ENCODE results near the gene CAPZA1. TPM values are rescaled to one million over a fixed set of nuclear protein-coding genes. Genes with fewer than 3 reads are reported as not detected.

The CAPZA1 gene
- total and polyA plus RNA-seq, 2 donors = 149 to 249 TPM

GRCh38 chr1:112719706-112720105 lies 100.1 kb downstream of the CAPZA1 start:
- WGBS = 96% methylated on average over 2 of the region's 2 CpGs
- Histone ChIP-seq H3K4me3 (ENCODE audit: low read length in 2 of 2) (no peak overlapping the region), H3K36me3 (ENCODE audit: control insufficient read depth in 2 of 2, insufficient read depth in 2 of 2, low read length in 1 of 2) (no peaks in the 10 kb centered on the region), H3K27ac (ENCODE audit: low read depth in 1 of 2, low read length in 1 of 2) (no peak overlapping the region), H3K4me1 (ENCODE audit: control insufficient read depth in 2 of 2, insufficient read depth in 2 of 2, low read length in 2 of 2) (peaks cover 14 to 33% of the 10 kb centered on the region in 2 donors), H3K27me3 (ENCODE audit: control insufficient read depth in 2 of 2, insufficient read depth in 1 of 2, low read length in 1 of 2) (peaks cover 8 to 59% of the 10 kb centered on the region in 2 donors), H3K9me3 (ENCODE audit: control insufficient read depth in 2 of 2, insufficient read depth in 1 of 2, low read length in 1 of 2) (no peaks in the 10 kb centered on the region)
- no peak for DNase-seq (ENCODE audit: low read depth in 6 of 9, low spot score in 9 of 9)

- DNase-seq (ENCODE audit: low read depth in 6 of 9, low spot score in 9 of 9) = no peak
- H3K27me3 ChIP-seq (ENCODE audit: control insufficient read depth in 2 of 2, insufficient read depth in 1 of 2, low read length in 1 of 2) = peaks cover 4 to 50% of the 10 kb centered on the region in 2 donors
- no peak overlapping the region for H3K4me3 ChIP-seq (ENCODE audit: low read length in 2 of 2)
- peaks cover 10 to 26% of the 10 kb centered on the region in 2 donors for H3K4me1 ChIP-seq (ENCODE audit: control insufficient read depth in 2 of 2, insufficient read depth in 2 of 2, low read length in 2 of 2)
- H3K27ac ChIP-seq (ENCODE audit: low read depth in 1 of 2, low read length in 1 of 2) = no peak overlapping the region
- no peaks in the 10 kb centered on the region for H3K9me3 ChIP-seq (ENCODE audit: control insufficient read depth in 2 of 2, insufficient read depth in 1 of 2, low read length in 1 of 2)
- WGBS = 66% methylated on average over 3 of the region's 3 CpGs
- H3K36me3 ChIP-seq (ENCODE audit: control insufficient read depth in 2 of 2, insufficient read depth in 2 of 2, low read length in 1 of 2) = no peaks in the 10 kb centered on the region
Measured at GRCh38 chr1:112720800-112721199, 101.2 kb downstream of the CAPZA1 start.

Other genes starting within 250 kb of the CAPZA1 start
- 4.2 TPM for gene CTTNBP2NL, start 223.6 kb upstream of the CAPZA1 start, total RNA-seq
- gene CTTNBP2NL, start 223.6 kb upstream of the CAPZA1 start, polyA plus RNA-seq = 4.8 TPM
- 0.42 TPM for gene WNT2B, start 110.9 kb upstream of the CAPZA1 start, total RNA-seq
- 0.64 TPM for gene WNT2B, start 110.9 kb upstream of the CAPZA1 start, polyA plus RNA-seq
- gene ST7L, start 691 bp upstream of the CAPZA1 start, total RNA-seq = 13.9 TPM
- gene ST7L, start 691 bp upstream of the CAPZA1 start, polyA plus RNA-seq = 13.4 TPM
- 33.6 TPM for gene MOV10, start 54.8 kb downstream of the CAPZA1 start, total RNA-seq
- 62.9 TPM for gene MOV10, start 54.8 kb downstream of the CAPZA1 start, polyA plus RNA-seq
- 78.2 TPM for gene RHOC, start 87.3 kb downstream of the CAPZA1 start, total RNA-seq
- gene RHOC, start 87.3 kb downstream of the CAPZA1 start, polyA plus RNA-seq = 227 TPM
- 1.7 TPM for gene PPM1J, start 95.5 kb downstream of the CAPZA1 start, total RNA-seq
- gene PPM1J, start 95.5 kb downstream of the CAPZA1 start, polyA plus RNA-seq = 8.4 TPM

All from thymus (tissue), 11 donors.